GM18907 (cell line): ENCODE results near the gene PPP3CA.
"Not testable (repeated sequence)": the region's sequence is repeated elsewhere in the genome, so short reads cannot be mapped to it uniquely, and the experiment has no call there.

Experiments used
- ATAC-seq: cut with Tn5 transposase; IDR thresholded peaks from one replicate; pipeline ENCODE4 v1.9.1; 2021; ENCODE audit warnings: mild to moderate bottlenecking, moderate library complexity; ENCODE audit not compliant: unreplicated experiment

Gene PPP3CA

GRCh38 chr4:101183221-101183620 is 164.1 kb downstream of the PPP3CA start:
- ATAC-seq = no peak

GRCh38 chr4:101182688-101183087 is 164.6 kb downstream of the PPP3CA start:
- not testable (repeated sequence) for ATAC-seq

- no peak for ATAC-seq
Observed at GRCh38 chr4:101178731-101179130, 168.6 kb downstream of the PPP3CA start.

GRCh38 chr4:101177154-101177553 is 170.2 kb downstream of the PPP3CA start:
- ATAC-seq = no peak

GRCh38 chr4:101175896-101176676 is 171.2 kb downstream of the PPP3CA start:
- ATAC-seq = no peak

- no peak for ATAC-seq
Observed at GRCh38 chr4:101174679-101175345, 172.5 kb downstream of the PPP3CA start.

GRCh38 chr4:101172369-101172768 is 175.0 kb downstream of the PPP3CA start:
- ATAC-seq = no peak

GRCh38 chr4:101171747-101172146 is 175.6 kb downstream of the PPP3CA start:
- no peak for ATAC-seq

GRCh38 chr4:101169044-101170014 is 178.0 kb downstream of the PPP3CA start:
- ATAC-seq = peak; percentile 100

- ATAC-seq = no peak
Observed at GRCh38 chr4:101163936-101164335, 183.4 kb downstream of the PPP3CA start.

- no peak for ATAC-seq
Observed at GRCh38 chr4:101162990-101163380, 184.3 kb downstream of the PPP3CA start.

GRCh38 chr4:101160792-101161592 is 186.3 kb downstream of the PPP3CA start:
- no peak for ATAC-seq

- no peak for ATAC-seq
Observed at GRCh38 chr4:101158507-101158906, 188.8 kb downstream of the PPP3CA start.

GRCh38 chr4:101158134-101158482 is 189.2 kb downstream of the PPP3CA start:
- no peak for ATAC-seq

- no peak for ATAC-seq
Observed at GRCh38 chr4:101157415-101158133, 189.8 kb downstream of the PPP3CA start.

- ATAC-seq = no peak
Observed at GRCh38 chr4:101156619-101157310, 190.6 kb downstream of the PPP3CA start.

- no peak for ATAC-seq
Observed at GRCh38 chr4:101155945-101156344, 191.4 kb downstream of the PPP3CA start.

GRCh38 chr4:101155368-101155767 is 192.0 kb downstream of the PPP3CA start:
- ATAC-seq = no peak

- ATAC-seq = no peak
Observed at GRCh38 chr4:101153653-101154052, 193.7 kb downstream of the PPP3CA start.
